Measurements from ENCODE around the gene BEX4. TPM values are rescaled to one million over a fixed set of nuclear protein-coding genes. Genes with fewer than 3 reads are reported as not detected.
A peak's percentile ranks its signal among the peaks of the same experiment; 100 is the strongest.

The BEX4 gene
- total and polyA plus RNA-seq, 2 of the 4 experiments (the other 2 are of a cell fraction) = 0.54 to 6.8 TPM

DNA sequence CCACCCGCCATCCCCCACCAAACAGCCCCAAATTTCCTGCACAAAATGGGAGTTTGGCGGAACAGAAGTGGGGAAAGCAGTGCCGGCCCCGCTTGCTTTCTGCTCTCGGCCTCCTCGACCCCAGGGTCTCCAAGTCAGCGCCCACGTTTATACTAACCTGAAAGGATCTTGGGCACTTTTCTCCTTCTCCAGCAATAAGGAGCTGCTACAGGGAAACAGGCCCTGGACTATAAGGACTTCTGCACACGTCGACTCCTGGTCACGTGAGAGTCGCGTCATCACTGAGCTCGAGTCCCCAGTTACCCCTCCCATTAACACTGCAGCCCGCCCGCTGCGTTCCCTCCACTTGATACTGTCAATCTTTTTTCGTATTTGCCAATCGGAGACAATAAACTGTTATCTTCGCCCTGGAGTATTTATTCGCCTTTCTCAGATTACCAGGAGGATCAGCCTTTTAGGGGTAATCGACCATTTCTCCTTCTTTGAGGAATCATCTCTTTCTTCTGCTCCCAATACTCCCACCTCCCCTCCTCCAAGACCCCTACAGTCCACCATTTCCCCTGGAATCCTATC lies 40.1 kb downstream of the BEX4 start, which contains the start of gene TCEAL8:
TSS of gene TCEAL8 (minus strand) at position 235 of the 573 bp plus-strand sequence. CDS start 1,176 bp downstream, outside the sequence.
- Histone ChIP-seq H3K23ac (ENCODE audit: low read depth, low read length) (peak within 1 kb of the TSS; percentile 42; the same call in 1 of the 2 replicates), H4K8ac (ENCODE audit: low read depth in 2 of 2, low read length in 2 of 2) (peak within 1 kb of the TSS; percentile 80 to 91), H4K91ac (ENCODE audit: insufficient read depth, low read depth, low read length) (peak within 1 kb of the TSS; percentile 48), H3K14ac (replicated peaks; ENCODE audit: low read depth, low read length) (peak within 1 kb of the TSS; percentile 63), H2BK5ac (ENCODE audit: low read depth, low read length, poor library complexity, severe bottlenecking) (peak within 1 kb of the TSS; percentile 73), H2BK120ac (ENCODE audit: low read depth, low read length) (peak within 1 kb of the TSS; percentile 11), H3K4me3 (ENCODE audit: insufficient read depth, low read depth, low read length) (peak within 1 kb of the TSS; percentile 94), H2BK15ac (ENCODE audit: low read depth, low read length) (no peak within 1 kb of the TSS), H3K56ac (ENCODE audit: extremely low read depth, insufficient read depth, low read length) (peak within 1 kb of the TSS; percentile 87), H3K27ac (ENCODE audit: insufficient read depth, low read length) (peak within 1 kb of the TSS; percentile 89), H2AFZ (replicated peaks; ENCODE audit: low read length, poor library complexity) (peak within 1 kb of the TSS; percentile 90), H2AK5ac (ENCODE audit: low read depth, low read length) (peak within 1 kb of the TSS; percentile 70; the same call in 1 of the 2 replicates), H4K20me1 (ENCODE audit: insufficient read depth, low read length) (peaks cover 4% of the 10 kb centered on the region; the same call in 1 of the 2 replicates), H3K4ac (ENCODE audit: low read depth, low read length) (peak within 1 kb of the TSS; percentile 84), H3K9me3 (ENCODE audit: control insufficient read depth, insufficient read depth, low read length) (no peaks in the 10 kb centered on the region), H3K4me1 (ENCODE audit: control insufficient read depth, insufficient read depth, low read length) (no peaks in the 10 kb centered on the region), H3K9ac (ENCODE audit: low read depth, low read length) (peak within 1 kb of the TSS; percentile 87), H3K4me2 (ENCODE audit: low read depth, low read length) (peak within 1 kb of the TSS; percentile 91), H2BK20ac (ENCODE audit: low read depth, low read length) (peak within 1 kb of the TSS; percentile 52; the same call in 1 of the 2 replicates), H3K36me3 (ENCODE audit: control insufficient read depth, insufficient read depth, low read length) (peaks cover 2% of the 10 kb centered on the region; the same call in 1 of the 2 replicates), H3K27me3 (ENCODE audit: control insufficient read depth, insufficient read depth, low read length) (peaks cover 12% of the 10 kb centered on the region), H3K18ac (ENCODE audit: low read depth, low read length) (peak within 1 kb of the TSS; percentile 74), H3K9me1 (ENCODE audit: insufficient read depth, low read length) (no peaks in the 10 kb centered on the region), H2AK9ac (replicated peaks; ENCODE audit: low read depth, low read length, poor library complexity) (peak within 1 kb of the TSS; percentile 90), H4K5ac (ENCODE audit: low read depth, low read length) (peak within 1 kb of the TSS; percentile 90), H3K79me1 (ENCODE audit: low read depth in 1 of 2, low read length in 2 of 2) (peaks cover 0 to 17% of the 10 kb centered on the region in 2 experiments; a peak in 3 of 4 replicates)
- peak; percentile 27; the same call in 1 of the 2 replicates for TF ChIP-seq MAZ (IDR thresholded peaks at IDR 0.05; ENCODE audit: borderline replicate concordance, low read depth, low read length)
- TF ChIP-seq, protein P1, sequence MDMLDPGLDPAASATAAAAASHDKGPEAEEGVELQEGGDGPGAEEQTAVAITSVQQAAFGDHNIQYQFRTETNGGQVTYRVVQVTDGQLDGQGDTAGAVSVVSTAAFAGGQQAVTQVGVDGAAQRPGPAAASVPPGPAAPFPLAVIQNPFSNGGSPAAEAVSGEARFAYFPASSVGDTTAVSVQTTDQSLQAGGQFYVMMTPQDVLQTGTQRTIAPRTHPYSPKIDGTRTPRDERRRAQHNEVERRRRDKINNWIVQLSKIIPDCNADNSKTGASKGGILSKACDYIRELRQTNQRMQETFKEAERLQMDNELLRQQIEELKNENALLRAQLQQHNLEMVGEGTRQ (IDR thresholded peaks at IDR 0.05; ENCODE audit: low read depth, low read length) = peak; percentile 83
- peak; percentile 63; the same call in 1 of the 2 replicates for TF ChIP-seq BHLHE40 (IDR thresholded peaks at IDR 0.05; ENCODE audit: low read depth, low read length)
- TF ChIP-seq FOS (IDR thresholded peaks at IDR 0.05; ENCODE audit: low read depth, low read length) = no peak
- TF ChIP-seq RCOR1 (IDR thresholded peaks at IDR 0.05; ENCODE audit: insufficient replicate concordance, low read length) = no peak
- no peak for TF ChIP-seq MXI1 (IDR thresholded peaks at IDR 0.05; ENCODE audit: borderline replicate concordance, low read depth, low read length)
- no peak for TF ChIP-seq RAD21 (IDR thresholded peaks at IDR 0.05; ENCODE audit: low read length)
- ATAC-seq (ENCODE audit: low read depth) (peak; percentile 88), DNase-seq (peak; percentile 74)
- BruUV-seq (replicated peaks) = no TSS peak
- WGBS, 2 experiments (ENCODE audit: extremely low coverage in 2 of 2, insufficient read length in 1 of 2) = 31% methylated on average over 14 of the region's 22 CpGs; no CpG with 5 or more reads in 1 of the 2 experiments
- ChIA-PET POLR2A (ENCODE audit: unreplicated experiment) (interaction anchor here (0.6 kb wide), 1 partner anchor 12 kb away, joined by 4 read pairs; no protein-coding TSS in a partner anchor), CTCF (interaction anchor here (1.6 kb wide), 1 partner anchor 13 kb away, joined by 3 read pairs; no protein-coding TSS in a partner anchor)
- in situ Hi-C loops (cut with MboI; ENCODE audit: low sequenced_read_pairs) (no loop called here), dilution Hi-C loops (cut with HindIII; ENCODE audit: low sequenced_read_pairs, unreplicated experiment) (no loop called here), intact Hi-C loops (cut with micrococcal nuclease) (loop anchor here (1.0 kb wide), 1 partner anchor 209 kb away; no protein-coding TSS in a partner anchor)
